ENCODE data around the gene MGMT.

MGMT gene

GRCh38 chr10:129497013-129497412, 30.0 kb downstream of the MGMT start:
- DNase-seq: no peak

DNA sequence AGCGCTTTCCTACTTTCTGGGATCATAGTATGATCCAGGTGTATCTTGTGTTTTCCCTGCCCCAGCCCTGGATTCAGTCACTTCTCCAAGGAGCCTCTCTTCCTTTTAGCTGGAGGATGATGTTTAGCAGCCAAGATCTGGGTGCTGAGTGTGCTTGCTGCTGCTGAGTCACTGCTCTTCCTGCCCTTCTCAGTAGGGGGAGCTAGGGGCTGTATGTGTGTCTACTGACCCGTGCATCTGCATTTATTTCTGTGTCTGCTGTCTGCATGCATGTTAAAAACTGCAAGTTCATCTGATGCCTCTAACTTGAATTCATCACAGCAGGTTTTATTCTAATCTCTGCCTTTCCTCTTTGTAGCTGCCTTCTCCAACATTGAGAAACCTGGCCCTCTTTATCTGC, 31.6 kb downstream of the MGMT start:
- DNase-seq: peak; percentile 3

DNA sequence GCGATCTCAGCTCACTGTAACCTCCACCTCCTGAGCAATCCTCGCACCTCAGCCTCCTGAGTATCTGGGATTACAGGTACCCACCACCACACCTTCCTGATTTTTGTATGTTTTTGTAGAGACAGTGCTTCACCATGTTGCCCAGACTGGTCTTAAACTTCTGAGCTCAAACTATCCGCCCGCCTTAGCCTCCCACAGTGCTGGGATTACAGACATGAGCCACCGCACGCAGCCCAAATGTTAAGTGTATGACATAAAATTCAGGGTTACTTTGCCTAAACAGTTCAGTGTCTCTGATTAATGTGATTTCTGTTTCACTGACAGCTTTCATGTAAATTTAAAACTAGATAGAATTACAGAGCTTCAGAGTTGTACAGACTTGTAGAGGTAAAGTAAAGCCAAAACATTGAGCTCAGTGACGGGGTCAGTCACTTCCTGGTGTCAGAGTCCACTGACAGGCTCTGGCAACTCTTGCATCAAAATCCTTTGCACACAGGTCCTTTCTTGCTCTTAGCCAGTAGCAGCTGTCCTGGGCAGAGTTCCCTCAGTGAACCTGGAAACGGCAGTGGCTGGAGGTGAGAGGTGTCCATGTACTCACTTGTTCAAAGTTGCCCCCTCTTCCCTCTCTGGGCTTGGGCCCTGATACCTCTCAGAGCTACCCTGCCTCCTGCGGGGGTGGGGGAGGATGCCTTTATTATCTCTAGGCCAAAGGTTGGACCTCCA, 33.7 kb downstream of the MGMT start:
- no peak for DNase-seq

GRCh38 chr10:129501652-129502436, 34.8 kb downstream of the MGMT start:
- no peak for DNase-seq

DNA sequence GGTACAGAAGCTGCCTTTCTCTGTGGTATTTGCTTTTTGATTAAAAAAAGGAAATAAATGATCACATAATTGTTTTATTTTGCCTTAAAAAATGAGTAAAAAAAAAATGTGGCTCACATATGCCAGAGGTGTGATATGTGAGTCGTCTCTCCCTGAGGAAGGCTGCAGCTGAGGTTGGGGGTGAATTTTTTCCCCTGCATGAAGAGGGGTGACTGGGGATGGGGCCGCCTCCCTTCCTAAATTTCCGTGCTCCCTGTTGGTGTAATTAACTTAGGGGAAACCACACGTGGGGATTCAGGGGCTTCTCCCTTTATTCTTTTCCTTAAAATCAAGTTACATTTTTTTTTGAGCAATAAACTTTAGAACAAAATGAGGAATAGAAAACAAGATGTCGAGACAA, 35.4 kb downstream of the MGMT start:
- no peak for DNase-seq

- no peak for DNase-seq
Observed at GRCh38 chr10:129505500-129506075, 38.5 kb downstream of the MGMT start.

DNA sequence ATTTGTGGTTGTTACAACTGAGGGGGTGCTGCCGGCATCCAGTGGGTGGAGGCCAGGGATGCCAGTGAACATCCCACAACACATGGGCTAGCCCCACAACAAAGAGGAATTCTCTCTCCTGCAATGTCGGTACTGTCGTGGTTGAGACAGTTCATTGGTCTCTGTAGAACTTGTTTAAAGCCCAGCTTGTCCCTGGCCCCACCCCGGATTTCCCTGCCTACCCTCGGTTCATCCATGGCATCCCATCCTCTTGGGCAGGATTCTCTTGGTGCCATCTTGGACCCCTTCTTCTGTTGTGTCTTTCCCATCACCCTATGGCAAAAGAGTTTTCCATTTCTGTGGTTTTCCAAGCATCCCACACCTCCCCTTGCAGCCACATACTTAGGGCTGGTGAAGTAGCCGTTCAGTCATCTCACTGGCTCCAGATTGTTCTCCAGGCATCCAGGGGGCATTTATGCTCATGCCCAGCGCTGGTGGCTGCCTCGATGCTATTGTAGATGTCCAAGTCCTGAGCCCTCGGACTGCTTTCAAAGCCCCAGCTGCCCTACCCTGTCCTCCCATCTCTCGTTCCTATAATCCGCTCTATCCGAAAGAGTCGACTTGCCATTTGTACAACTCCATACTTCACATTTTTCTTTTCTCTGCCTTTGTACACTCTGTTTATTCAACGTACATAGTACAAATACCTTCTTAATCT, 39.2 kb downstream of the MGMT start:
- no peak for DNase-seq

GRCh38 chr10:129507216-129507889, 40.3 kb downstream of the MGMT start:
- no peak for DNase-seq

DNA sequence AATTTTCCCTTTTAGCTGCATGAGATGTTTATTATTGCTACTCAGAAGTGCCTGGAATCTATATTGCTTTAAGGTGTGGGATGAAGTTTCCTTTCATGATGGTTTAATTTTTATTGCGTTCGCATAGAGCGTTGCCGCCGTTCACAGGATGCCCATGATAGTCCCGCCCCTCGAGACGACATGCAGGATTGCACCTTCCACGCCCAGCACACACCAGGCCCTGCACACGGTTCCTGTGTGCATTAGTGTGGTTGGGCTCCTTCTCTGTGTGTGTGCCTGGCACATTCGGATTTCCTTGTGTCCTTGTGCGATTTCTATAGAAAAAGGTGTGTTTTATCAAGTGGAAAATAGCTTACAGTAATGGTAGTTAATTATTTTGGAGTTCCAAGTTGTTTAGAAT, 42.1 kb downstream of the MGMT start:
- DNase-seq: no peak

DNA sequence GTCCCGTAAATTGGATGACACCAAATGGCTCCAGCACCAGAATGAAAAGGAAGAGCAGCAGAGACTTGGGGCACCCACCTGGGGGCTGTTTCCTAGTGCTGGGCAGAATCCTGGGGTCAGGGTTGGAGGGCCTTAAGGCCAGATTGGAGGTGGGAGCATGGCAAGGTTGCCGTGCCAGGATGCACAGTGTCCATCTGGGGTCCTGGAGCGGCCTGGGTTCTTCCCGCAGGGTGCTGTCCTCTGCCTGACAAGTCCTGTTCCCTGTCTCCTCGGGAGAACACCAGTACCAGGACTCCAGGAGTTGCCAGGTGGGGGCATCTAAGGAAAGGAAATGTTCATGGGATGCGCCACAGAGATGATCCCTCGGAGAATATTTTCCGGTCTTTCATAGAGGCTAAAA, 42.8 kb downstream of the MGMT start:
- no peak for DNase-seq

DNA sequence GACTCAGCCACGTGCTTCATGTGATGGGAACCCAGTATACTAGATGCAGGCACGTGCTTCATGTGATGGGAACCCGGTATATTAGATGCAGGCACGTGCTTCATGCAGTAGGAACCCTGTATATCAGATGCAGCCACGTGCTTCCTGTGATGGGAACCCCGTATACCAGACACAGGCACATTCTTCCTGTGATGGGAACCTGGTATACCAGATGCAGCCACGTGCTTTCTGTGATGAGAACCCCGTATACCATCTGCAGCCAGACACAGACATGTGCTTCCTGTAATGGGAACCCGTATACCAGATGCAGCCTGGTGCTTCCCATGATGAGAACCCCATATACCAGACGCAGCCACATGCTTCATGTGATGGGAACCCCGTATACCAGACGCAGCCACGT, 44.0 kb downstream of the MGMT start:
- DNase-seq: no peak

- no peak for DNase-seq
Observed at GRCh38 chr10:129511758-129512157, 44.7 kb downstream of the MGMT start.

DNA sequence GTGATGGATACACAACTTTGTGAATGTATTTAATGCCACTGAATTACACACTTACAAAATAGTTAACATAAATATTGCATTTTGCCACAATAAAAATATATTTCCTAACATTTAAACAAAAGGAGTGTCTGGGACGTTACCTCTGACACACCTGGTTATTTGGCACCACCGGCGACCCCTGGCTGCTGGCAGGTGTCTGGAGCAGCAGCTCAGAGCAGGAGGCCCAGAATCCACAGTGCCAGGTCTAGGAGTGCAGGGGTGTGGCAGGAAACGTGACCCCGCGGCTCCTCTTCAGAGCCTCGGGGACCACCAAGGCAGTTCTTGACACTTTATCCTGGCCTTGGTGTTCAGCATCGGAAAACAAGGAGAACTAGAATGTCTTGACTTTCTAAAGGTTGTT, 46.3 kb downstream of the MGMT start:
- no peak for DNase-seq

DNA sequence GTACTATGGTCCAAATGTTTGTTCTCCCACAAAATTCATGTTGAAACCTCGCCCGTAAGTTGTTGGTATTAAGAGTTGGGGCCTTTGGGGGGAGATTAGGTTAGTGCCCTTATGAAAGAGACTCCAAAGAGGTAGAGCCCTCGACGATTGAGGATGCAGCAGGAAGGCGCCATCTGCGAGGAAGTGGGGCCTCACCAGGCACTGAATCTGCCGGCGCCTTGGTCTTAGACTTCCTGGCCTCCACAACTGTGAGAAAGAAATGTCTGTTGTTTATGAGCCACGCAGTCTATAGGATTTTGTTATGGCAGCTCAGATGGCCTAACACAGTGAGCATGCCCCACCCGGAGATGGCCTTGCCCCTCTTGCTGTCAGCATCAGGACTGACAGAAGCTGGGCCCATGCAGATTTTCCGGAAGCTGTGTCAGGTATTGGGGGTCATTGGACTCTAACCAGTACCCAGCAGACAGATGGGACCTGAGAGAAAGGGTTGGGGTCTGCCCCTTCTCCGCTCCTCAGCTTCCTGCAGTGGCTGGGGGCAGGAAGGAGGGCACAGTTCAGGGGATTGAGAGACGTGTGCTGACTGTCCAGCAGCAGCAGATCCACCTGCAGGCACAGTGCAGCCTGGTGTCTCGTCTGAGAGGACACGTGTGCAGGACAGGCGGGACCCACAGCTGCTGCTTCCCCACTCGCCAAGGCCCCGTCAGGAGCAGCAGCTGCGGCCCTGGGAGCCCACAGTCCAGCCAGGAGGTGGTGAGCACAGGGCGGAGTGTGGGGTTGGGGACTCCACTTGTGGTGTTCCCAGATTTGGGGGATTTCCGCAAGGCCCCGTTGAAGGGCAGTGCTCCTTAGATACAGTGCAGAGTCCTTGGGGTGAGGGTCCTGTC, 47.8 kb downstream of the MGMT start:
- DNase-seq: no peak

- no peak for DNase-seq
Observed at GRCh38 chr10:129516846-129517679, 50.0 kb downstream of the MGMT start.

- no peak for DNase-seq
Observed at GRCh38 chr10:129517680-129518057, 50.6 kb downstream of the MGMT start.

- no peak for DNase-seq
Observed at GRCh38 chr10:129518793-129519192, 51.8 kb downstream of the MGMT start.

DNA sequence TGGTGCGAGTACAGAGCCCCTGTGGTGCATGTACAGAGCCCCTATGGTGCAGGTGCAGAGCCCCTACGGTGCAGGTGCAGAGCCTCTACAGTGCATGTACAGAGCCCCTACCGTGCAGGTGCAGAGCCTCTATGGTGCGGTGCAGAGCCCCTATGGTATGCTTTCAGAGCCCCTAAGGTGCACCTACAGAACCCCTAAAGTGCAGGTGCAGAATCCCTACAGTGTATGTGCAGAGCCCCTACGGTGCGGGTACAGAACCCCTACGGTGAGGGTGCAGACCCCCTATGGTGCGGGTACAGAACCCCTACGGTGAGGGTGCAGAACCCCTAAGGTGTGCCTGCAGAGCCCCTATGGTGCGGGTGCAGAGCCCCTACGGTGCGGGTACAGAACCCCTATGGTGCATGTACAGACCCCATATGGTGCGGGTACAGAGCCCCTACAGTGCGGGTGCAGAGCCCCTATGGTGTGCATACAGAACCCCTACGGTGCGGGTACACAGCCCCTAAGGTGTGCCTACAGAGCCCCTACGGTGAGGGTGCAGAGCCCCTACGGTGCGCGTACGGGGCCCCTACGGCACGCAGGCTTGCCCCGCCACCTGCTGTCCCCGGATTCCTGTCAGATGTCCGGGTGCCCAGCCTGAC, 53.5 kb downstream of the MGMT start:
- no peak for DNase-seq

DNA sequence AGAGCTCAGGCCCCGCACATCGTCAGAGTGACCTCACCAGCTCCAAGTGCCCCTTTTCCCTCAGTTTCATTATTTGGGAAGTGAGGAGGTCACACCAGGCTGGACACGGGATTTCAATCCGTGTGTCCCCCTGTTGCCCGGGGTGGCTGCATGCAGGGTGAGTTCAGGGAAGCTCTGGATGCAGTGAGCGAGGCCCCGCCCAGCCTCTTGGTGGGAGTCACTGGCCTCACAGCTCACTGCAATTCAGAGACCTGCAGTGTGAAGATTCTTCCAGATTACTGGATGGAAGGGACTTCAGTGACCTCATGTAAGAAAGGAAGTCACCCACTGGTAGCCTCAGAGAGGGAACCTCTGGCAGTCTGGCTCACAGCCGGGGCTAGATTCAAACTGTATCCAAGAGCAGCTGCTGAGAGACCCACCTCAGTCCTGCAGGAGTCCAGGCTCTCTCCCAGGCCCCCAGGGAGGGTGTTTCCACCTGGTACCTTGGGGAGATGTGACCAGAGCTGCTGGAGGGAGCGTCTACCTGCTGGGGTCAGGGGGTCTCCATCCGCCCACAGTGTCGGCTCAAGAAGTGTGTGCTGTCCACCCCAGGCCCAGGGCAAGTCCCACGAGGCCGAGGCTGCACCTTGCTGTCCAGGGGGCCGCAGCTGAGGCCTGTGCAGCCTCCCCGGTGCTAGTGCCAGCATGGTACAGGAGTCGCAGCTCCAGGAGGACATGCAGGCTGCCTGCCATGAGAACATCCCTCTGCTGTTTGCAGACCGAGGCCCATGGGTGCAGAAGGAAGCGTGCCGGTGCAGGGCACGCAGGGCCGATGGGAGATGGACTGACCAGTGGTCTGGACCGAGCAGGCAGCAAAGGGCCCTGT, 54.4 kb downstream of the MGMT start:
- no peak for DNase-seq
